NCI-H82 (cell line): Measurements from ENCODE around the gene TOX2.

Experiments
- DNase-seq: peaks from one replicate; lab custom pipeline; 2025; lab: John Stamatoyannopoulos, UW

The TOX2 gene

GRCh38 chr20:43977962-43978361, 63.3 kb downstream of the TOX2 start:
- DNase-seq = no peak

DNA sequence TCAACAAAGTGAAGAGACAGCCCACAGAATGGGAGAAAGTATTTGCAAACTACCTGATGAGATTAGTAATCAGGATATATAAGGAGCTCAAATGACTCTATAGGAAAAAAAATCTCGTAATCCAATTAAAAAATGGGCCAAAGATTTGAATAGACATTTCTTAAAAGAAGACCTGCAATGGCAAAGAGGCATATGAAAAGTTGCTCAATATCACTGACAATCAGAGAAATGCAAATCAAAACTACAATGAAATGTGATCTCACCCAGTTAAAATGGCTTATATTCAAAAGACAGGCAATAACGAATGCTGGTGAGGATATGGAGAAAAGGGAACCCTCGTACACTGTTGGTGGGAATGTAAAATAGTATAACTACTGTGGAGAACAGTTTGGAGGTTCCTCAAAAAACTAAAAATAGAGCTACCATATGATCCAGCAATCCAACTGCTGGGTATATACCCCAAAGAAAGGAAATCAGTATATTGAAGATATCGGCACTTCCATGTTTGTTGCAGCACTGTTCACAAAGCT, 65.0 kb downstream of the TOX2 start:
- no peak for DNase-seq

DNA sequence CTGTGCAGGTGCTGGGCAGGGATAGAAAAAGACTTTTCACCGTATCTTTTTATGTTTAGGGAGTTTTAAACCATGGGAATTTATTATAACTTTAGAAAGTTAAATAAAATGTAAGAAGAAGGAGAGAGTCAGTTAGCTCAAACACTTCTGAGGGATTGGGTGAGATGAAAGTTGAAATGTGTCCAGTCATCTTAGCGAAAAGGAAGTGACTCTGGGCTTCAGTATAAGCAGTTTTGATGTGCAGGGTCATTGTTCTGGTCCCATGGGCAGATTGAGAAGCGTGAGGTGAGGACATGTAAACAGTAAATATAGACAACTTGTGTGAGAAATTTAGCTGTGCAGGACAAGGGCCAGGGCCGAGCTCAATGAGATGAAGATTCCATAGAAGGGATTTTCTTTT, 66.9 kb downstream of the TOX2 start:
- no peak for DNase-seq

GRCh38 chr20:43982016-43982415, 67.4 kb downstream of the TOX2 start:
- DNase-seq = no peak

- DNase-seq = no peak
Measured at GRCh38 chr20:43982886-43983285, 68.2 kb downstream of the TOX2 start.

DNA sequence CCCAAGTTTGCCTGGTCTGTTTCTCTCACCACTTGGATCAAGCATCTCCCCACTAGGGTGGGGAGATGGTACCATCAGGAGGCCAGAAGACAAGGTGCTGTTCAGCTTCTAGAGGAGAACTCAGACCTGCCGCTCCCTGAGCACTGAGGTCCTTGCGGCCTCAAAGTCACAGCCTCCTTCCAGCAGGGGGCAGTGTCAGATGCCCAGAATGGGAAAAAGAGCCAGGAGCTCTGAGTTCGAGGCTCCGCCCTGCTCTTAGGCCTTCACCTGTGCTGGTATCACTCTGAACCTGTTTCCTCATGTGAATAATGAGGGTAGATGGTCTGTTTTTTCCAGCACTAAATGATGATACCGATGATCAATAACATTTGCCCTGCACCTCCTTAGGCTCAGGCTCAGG, 68.7 kb downstream of the TOX2 start:
- peak; percentile 22 for DNase-seq

GRCh38 chr20:43983904-43984361, 69.3 kb downstream of the TOX2 start:
- no peak for DNase-seq

DNA sequence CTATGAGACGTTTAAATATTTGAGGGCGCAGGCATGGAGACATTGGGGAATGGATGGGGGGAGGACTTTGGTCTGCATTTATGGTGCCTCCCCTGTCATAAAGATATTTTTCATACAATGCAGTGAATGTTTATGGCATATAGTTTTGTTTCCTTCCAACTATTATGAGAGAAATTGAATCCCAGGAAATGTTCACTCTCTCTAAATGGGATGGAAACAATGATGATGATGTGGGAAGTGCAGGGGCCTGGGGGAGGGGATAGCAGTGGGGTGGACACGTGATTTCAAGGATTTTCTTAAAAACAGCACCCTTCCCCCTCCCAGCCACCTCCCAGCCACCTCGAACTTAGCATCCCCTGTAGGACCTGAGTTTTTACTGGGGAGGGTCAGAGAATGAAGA, 69.9 kb downstream of the TOX2 start:
- DNase-seq = no peak

DNA sequence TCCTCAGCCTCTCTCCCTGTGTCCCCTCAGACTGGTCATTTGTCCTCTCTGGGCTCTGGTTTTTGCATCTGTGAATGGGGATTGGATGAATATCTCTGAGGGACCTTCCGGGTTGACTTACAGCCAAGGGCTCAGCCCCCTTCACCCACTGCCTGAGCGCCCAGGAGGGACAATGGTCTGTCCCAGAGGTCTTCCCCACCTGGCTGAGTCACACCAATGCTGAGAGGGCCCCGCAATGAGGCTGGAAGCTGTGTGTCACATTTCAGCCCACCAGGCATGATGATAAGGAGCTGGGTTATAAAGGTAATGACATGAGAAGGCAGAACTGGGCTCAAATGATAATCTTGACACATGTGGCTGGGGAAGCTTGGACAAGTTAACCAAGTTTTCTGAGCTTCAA, 70.5 kb downstream of the TOX2 start:
- DNase-seq = no peak

DNA sequence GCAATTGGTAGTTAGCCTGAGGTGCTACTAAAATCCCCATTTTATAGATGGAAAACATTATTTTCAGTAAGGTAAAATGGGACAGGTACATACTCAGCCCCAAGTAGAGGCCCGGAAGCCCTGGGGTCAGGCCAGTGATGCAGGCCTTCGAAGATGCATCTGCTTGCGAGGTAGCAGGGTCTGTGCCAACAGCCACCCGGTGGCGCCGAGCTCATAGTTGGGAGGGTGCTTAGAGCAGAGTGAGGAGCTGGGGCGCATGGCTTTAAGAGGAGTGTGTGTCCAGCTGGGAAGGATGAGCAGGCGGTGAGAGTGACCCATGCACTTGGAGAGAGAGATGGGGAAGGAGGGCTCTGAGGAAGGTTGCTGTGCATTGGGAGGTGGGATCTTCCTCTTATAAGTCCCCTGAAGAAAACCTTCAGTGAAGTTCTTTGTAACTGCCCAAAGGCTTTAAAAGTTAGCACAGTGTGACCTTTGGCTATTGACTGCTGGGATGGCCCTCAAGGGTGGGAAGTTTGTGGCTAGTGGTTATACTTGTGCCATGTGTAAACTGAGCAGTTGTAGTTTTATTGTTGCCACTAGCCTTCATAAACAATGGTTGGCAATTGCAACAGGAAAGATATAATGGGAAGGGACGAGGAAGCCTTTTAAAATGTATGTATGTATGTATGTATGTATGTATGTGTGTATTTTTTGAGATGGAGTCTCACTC, 71.1 kb downstream of the TOX2 start:
- DNase-seq = no peak

GRCh38 chr20:43987018-43987417, 72.4 kb downstream of the TOX2 start:
- no peak for DNase-seq

- no peak for DNase-seq
Measured at GRCh38 chr20:43987531-43987930, 72.9 kb downstream of the TOX2 start.

GRCh38 chr20:43988451-43988850, 73.8 kb downstream of the TOX2 start:
- DNase-seq = no peak

DNA sequence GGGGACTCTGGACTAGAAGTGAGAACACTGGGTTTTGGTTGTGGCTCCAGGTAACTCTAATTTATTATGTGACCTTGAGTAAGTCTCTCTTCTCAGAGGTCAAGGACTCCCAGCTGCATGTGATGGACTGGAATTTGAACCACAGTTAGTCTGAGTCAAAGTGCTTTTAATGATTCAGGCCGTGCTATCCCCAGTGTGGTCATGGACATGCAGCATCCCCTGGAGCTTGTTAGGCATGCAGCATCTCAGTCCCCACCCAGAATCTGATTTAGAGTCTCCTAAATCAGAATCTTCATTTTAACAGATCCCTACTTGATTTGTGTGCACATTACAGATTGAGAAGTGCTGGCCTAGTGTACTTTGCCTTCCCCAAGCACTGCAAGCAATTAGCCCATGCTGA, 74.2 kb downstream of the TOX2 start:
- no peak for DNase-seq

- DNase-seq = no peak
Measured at GRCh38 chr20:43991261-43991660, 76.6 kb downstream of the TOX2 start.

GRCh38 chr20:43991982-43992381, 77.3 kb downstream of the TOX2 start:
- DNase-seq = no peak

- DNase-seq = no peak
Measured at GRCh38 chr20:43992885-43993284, 78.2 kb downstream of the TOX2 start.

DNA sequence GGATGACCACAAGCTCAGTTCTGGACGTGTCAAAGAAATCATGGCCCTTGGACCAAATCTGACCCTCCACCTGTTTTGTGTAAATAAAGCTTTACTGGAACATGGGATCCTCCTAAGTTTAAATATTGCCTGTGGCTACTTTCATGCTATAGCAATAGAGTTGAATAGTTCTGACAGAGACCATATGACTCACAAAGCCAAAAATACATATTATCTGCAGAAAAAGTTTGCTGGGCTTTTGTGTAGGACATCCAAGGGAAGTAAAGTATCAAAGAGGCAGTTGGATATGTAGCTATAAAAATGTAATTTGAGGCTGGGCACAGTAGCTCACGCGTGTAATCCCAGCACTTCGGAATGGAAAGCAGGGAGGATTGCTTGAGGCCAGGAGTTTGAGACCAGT, 78.9 kb downstream of the TOX2 start:
- DNase-seq = no peak

DNA sequence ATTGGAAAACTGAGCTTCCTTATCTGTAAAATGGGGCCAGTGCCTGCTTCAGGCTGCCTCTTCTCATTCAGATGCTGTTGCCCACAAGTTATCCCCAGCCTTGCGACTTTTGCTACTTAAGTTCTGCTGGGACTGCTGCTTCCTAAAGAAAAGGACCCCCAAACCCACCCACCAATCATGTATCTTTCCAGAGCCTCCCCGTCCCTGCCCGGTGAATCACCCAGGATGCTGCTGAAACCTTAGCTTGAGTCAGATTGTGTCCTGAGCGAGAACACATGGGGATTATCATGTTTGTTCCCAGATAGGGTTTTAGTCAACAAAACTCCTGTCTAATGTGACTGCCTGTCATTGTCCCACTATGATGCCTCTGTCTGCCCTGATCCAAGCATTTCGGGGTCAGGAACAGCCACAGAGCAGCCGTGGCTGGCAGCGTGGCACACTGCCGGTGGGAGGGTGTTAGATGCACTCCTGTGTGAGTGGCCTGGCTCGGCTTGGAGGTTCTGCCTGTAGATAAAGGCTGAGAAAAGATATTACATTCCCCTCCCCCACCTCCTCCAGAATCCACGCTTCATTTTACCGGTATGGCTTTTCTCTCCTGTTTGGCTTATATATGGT, 79.9 kb downstream of the TOX2 start:
- no peak for DNase-seq

- no peak for DNase-seq
Measured at GRCh38 chr20:43995645-43996044, 81.0 kb downstream of the TOX2 start.

GRCh38 chr20:43996240-43996930, 81.7 kb downstream of the TOX2 start:
- no peak for DNase-seq

DNA sequence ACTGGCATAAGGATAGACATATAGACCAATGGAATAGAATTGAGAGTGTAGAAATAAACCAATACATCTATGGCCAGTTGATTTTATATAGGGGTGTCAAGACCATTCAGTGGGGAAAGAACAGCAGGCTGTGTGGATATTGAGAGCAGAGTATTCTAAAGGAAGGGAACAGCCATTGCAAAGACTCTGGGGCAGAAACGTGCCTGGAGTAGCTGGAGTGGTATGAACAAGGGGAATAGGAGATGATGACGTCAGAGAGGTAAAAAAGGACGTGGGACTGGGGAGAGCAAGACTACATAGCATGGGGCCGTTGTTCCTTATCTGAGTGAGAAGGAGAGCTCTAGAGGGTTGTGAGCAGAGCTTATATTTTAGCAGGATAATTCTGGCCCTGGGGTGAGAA, 85.2 kb downstream of the TOX2 start:
- DNase-seq = no peak
